ENCODE results near the gene METRN. TPM values are rescaled to one million over a fixed set of nuclear protein-coding genes. Genes with fewer than 3 reads are reported as not detected.

METRN gene
- total RNA-seq, 1 donor from 2014 or later, result 6.7 TPM

GRCh38 chr16:734208-734980, 19.5 kb downstream of the METRN start:
- Mint-ChIP-seq H3K27me3 (no peaks in the 10 kb centered on the region), H3K36me3 (ENCODE audit: low read depth) (peaks cover 52% of the 10 kb centered on the region), H3K9me3 (no peaks in the 10 kb centered on the region), H3K27ac (no peak overlapping the region), H3K4me3 (no peak overlapping the region), H3K4me1 (peaks cover 26% of the 10 kb centered on the region)
- no peak for ATAC-seq (ENCODE audit: low read depth)
- no peak for DNase-seq
- POLR2A ChIA-PET, result no interaction called here
- intact Hi-C loops (cut with micrococcal nuclease), result no loop called here
- CTCF ChIA-PET, result no interaction called here
- no peak for TF ChIP-seq CTCF (IDR thresholded peaks at IDR 0.05)

- ChIA-PET POLR2A (interaction anchor here (0.8 to 3.7 kb wide), 3 partner anchors 9 to 19 kb away, joined by 3 to 31 read pairs (median 5); partner anchors contain the start of genes ANTKMT and CCDC78), CTCF (no interaction called here)
- H3K27ac Mint-ChIP-seq, result no peak overlapping the region
- no peak overlapping the region for H3K4me3 Mint-ChIP-seq
- intact Hi-C loops (cut with micrococcal nuclease), result no loop called here
- H3K27me3 Mint-ChIP-seq, result no peaks in the 10 kb centered on the region
- H3K4me1 Mint-ChIP-seq, result peaks cover 32% of the 10 kb centered on the region
- no peaks in the 10 kb centered on the region for H3K9me3 Mint-ChIP-seq
- no peak for DNase-seq
- H3K36me3 Mint-ChIP-seq (ENCODE audit: low read depth), result peaks cover 54% of the 10 kb centered on the region
- TF ChIP-seq CTCF (IDR thresholded peaks at IDR 0.05), result no peak
- no peak for ATAC-seq (ENCODE audit: low read depth)
These were observed 20.3 kb downstream of the METRN start for GRCh38 chr16:734981-735881.

GRCh38 chr16:735982-736453, 21.1 kb downstream of the METRN start:
- ATAC-seq (ENCODE audit: low read depth), result no peak
- ChIA-PET CTCF (no interaction called here), POLR2A (interaction anchor here (0.7 to 3.7 kb wide), 4 partner anchors 8 to 20 kb away, joined by 3 to 31 read pairs (median 5); partner anchors contain the start of genes ANTKMT and CCDC78)
- Mint-ChIP-seq H3K4me1 (peaks cover 32% of the 10 kb centered on the region), H3K4me3 (no peak overlapping the region), H3K27ac (peak overlapping the region; percentile 53), H3K36me3 (ENCODE audit: low read depth) (peaks cover 54% of the 10 kb centered on the region), H3K9me3 (no peaks in the 10 kb centered on the region), H3K27me3 (no peaks in the 10 kb centered on the region)
- DNase-seq, result no peak
- TF ChIP-seq CTCF (IDR thresholded peaks at IDR 0.05), result no peak
- intact Hi-C loops (cut with micrococcal nuclease), result no loop called here

- Mint-ChIP-seq H3K27ac (no peak overlapping the region), H3K36me3 (ENCODE audit: low read depth) (peaks cover 52% of the 10 kb centered on the region), H3K4me3 (peak overlapping the region; percentile 38), H3K27me3 (no peaks in the 10 kb centered on the region), H3K4me1 (peaks cover 32% of the 10 kb centered on the region), H3K9me3 (no peaks in the 10 kb centered on the region)
- ChIA-PET CTCF (interaction anchor here (1.0 kb wide), 1 partner anchor 25 kb away, joined by 4 read pairs; no protein-coding TSS in a partner anchor), POLR2A (interaction anchor here (0.7 to 3.7 kb wide), 4 partner anchors 9 to 15 kb away, joined by 3 to 31 read pairs (median 4); partner anchors contain the start of genes ANTKMT and CCDC78)
- TF ChIP-seq CTCF (IDR thresholded peaks at IDR 0.05), result no peak
- ATAC-seq (ENCODE audit: low read depth), result no peak
- DNase-seq, result no peak
- intact Hi-C loops (cut with micrococcal nuclease), result no loop called here
These were observed 22.1 kb downstream of the METRN start for GRCh38 chr16:736936-737481.

All from activated B cell treated with CpG ODN at 0.5 μM for 24 hours (primary cell).